CD4-positive, alpha-beta T cell treated with Interferon alpha-2 for 1 hour (primary cell): Measurements from ENCODE around the gene HDGFL2.
"Not testable (repeated sequence)": the region's sequence is repeated elsewhere in the genome, so short reads cannot be mapped to it uniquely, and the experiment has no call there.

ENCODE experiments used
- DNase-seq, 2 donors: peaks; one replicate each; pipeline ENCODE4 v3.0.0-alpha.2; 2020 to 2022

HDGFL2 gene

GRCh38 chr19:4537953-4538600, 66.0 kb downstream of the HDGFL2 start:
- DNase-seq = no peak

- DNase-seq = no peak
Measured at GRCh38 chr19:4538601-4538954, 66.5 kb downstream of the HDGFL2 start.

- DNase-seq = no peak
Measured at GRCh38 chr19:4539169-4539692, 67.1 kb downstream of the HDGFL2 start.

- peak; percentile 30 to 74 for DNase-seq
Measured at GRCh38 chr19:4539693-4540581, 67.8 kb downstream of the HDGFL2 start, which contains the start of gene LRG1. Gene LRG1, minus strand, starts transcription at chr19:4540036. Its CDS starts 23 bp downstream, at chr19:4540013.

- DNase-seq = peak in 1 of 2 donors; percentile 37
Measured at GRCh38 chr19:4541114-4541805, 69.2 kb downstream of the HDGFL2 start.

- DNase-seq = not testable (repeated sequence)
Measured at GRCh38 chr19:4541806-4542145, 69.7 kb downstream of the HDGFL2 start.

- DNase-seq = no peak
Measured at GRCh38 chr19:4542896-4543841, 71.1 kb downstream of the HDGFL2 start.

GRCh38 chr19:4543842-4544647, 71.9 kb downstream of the HDGFL2 start:
- no peak for DNase-seq

GRCh38 chr19:4547303-4548237, 75.5 kb downstream of the HDGFL2 start:
- DNase-seq = peak in 1 of 2 donors; percentile 27

GRCh38 chr19:4548238-4548584, 76.1 kb downstream of the HDGFL2 start:
- no peak for DNase-seq

- DNase-seq = no peak
Measured at GRCh38 chr19:4550018-4550417, 77.9 kb downstream of the HDGFL2 start.

- DNase-seq = no peak
Measured at GRCh38 chr19:4550479-4551050, 78.5 kb downstream of the HDGFL2 start.
